Liver (tissue), 9 donors: ENCODE measurements around the gene DPYSL4. TPM values are rescaled to one million over a fixed set of nuclear protein-coding genes. Genes with fewer than 3 reads are reported as not detected.

Experiments used
- DNase-seq: peaks from one replicate; pipeline ENCODE4 v3.0.0-alpha.2; 2017; ENCODE audit warnings: low spot score
- H3K27ac ChIP-seq, 2 donors: one replicate each; pipeline ENCODE4 v1.7.0; 2013; ENCODE audit warnings: inconsistent platforms in 2 of 2, low read length in 2 of 2, control low read depth in 1 of 2, low read depth in 1 of 2, mild to moderate bottlenecking in 1 of 2
- H3K27me3 ChIP-seq, 4 donors: one replicate each; pipeline versions ENCODE4 v1.6.1 to v1.7.0; 2013; ENCODE audit warnings: low read length in 3 of 4, inconsistent platforms in 1 of 4, mild to moderate bottlenecking in 1 of 4, moderate library complexity in 1 of 4; ENCODE audit not compliant: control insufficient read depth in 4 of 4, insufficient read depth in 4 of 4
- H3K36me3 ChIP-seq, 4 donors: one replicate each; pipeline versions ENCODE4 v1.6.1 to v1.7.0; 2013; ENCODE audit warnings: low read length in 3 of 4, mild to moderate bottlenecking in 3 of 4, low read depth in 1 of 4, moderate library complexity in 1 of 4; ENCODE audit not compliant: control insufficient read depth in 4 of 4, insufficient read depth in 3 of 4
- H3K4me1 ChIP-seq, 4 donors: one replicate each; pipeline versions ENCODE4 v1.6.1 to v1.7.0; 2013; ENCODE audit warnings: low read length in 3 of 4, mild to moderate bottlenecking in 3 of 4, moderate library complexity in 1 of 4; ENCODE audit not compliant: control insufficient read depth in 4 of 4, insufficient read depth in 4 of 4
- H3K4me3 ChIP-seq, 3 donors: one replicate each; pipeline versions ENCODE4 v1.6.1 to v1.7.0; 2013; ENCODE audit warnings: low read length in 3 of 3, control low read depth in 1 of 3, low read depth in 1 of 3, mild to moderate bottlenecking in 1 of 3
- H3K9ac ChIP-seq, 2 donors: one replicate each; pipeline ENCODE4 v1.7.0; 2013; ENCODE audit warnings: low read length in 2 of 2, mild to moderate bottlenecking in 2 of 2, moderate library complexity in 2 of 2, control low read depth in 1 of 2, low read depth in 1 of 2
- H3K9me3 ChIP-seq, 4 donors: one replicate each; pipeline versions ENCODE4 v1.6.1 to v1.7.0; 2013; ENCODE audit warnings: low read length in 3 of 4; ENCODE audit not compliant: control insufficient read depth in 4 of 4
- EGR1 ChIP-seq, 2 donors: IDR thresholded peaks; 2 replicates each; pipeline ENCODE4 v1.6.1; 2016 to 2018; ENCODE audit warnings: antibody characterized with exemption in 2 of 2, low read depth in 2 of 2
- HNF4G ChIP-seq: IDR thresholded peaks from 2 replicates; pipeline ENCODE4 v1.6.1; 2016; ENCODE audit warnings: antibody characterized with exemption
- JUND ChIP-seq, 2 donors: IDR thresholded peaks; 2 replicates each; pipeline ENCODE4 v1.6.1; 2016; ENCODE audit warnings: antibody characterized with exemption in 2 of 2
- MAX ChIP-seq: IDR thresholded peaks from 2 replicates; pipeline ENCODE4 v1.6.1; 2016; ENCODE audit warnings: antibody characterized with exemption
- RAD21 ChIP-seq, 2 donors: IDR thresholded peaks; 2 replicates each; pipeline ENCODE4 v1.6.1; 2016; ENCODE audit warnings: antibody characterized with exemption in 2 of 2, mild to moderate bottlenecking in 2 of 2
- REST ChIP-seq: IDR thresholded peaks from 2 replicates; pipeline ENCODE4 v1.6.1; 2016; ENCODE audit warnings: antibody characterized with exemption, mild to moderate bottlenecking
- SP1 ChIP-seq: IDR thresholded peaks from 2 replicates; pipeline ENCODE4 v1.6.1; 2018; ENCODE audit warnings: antibody characterized with exemption, mild to moderate bottlenecking
- TAF1 ChIP-seq: conservative IDR thresholded peaks from 2 replicates; pipeline ENCODE4 v1.6.1; 2016; ENCODE audit warnings: antibody characterized with exemption, mild to moderate bottlenecking
- YY1 ChIP-seq: IDR thresholded peaks from 2 replicates; pipeline ENCODE4 v1.6.1; 2016; ENCODE audit warnings: antibody characterized with exemption, mild to moderate bottlenecking
- ZBTB33 ChIP-seq: IDR thresholded peaks from 2 replicates; pipeline ENCODE4 v1.6.1; 2016; ENCODE audit warnings: antibody characterized with exemption
- WGBS: extraction: QIAGEN DNeasy Blood & Tissue Kit; methylation state at CpG from one replicate; pipeline ENCODE4 v1.1.7; 2013; 5-methylcytosine and 5-hydroxymethylcytosine counted together
- polyA plus RNA-seq, 2 donors: library from polyadenylated mRNA; stranded (reverse) in 1 of 2; unstranded in 1 of 2; fragments of 200-250 nt in 1 of 2; fragments of >200 nt in 1 of 2; fragmentation: Nextera tagmentation in 1 of 2; extraction: Ambion mirVana in 1 of 2; gene quantifications; one replicate each; pipeline versions ENCODE4 v1.2.1 to v1.2.3, GENCODE V29; 2013 to 2015
- total RNA-seq, 2 donors: library from RNA; depleted of rRNA; stranded (reverse); fragments of >200 nt; gene quantifications; one replicate each; pipeline ENCODE4 v1.2.3, GENCODE V29; 2014
- donor health status: healthy.
- donor health status: healthy.
- donor health status: healthy.
- donor health status: healthy.
- donor health status: healthy.

DPYSL4 gene
- total and polyA plus RNA-seq, 4 donors = 0.19 to 2.2 (median 0.26) TPM

- TF ChIP-seq RAD21 (IDR thresholded peaks at IDR 0.05) = no peak
- TF ChIP-seq SP1 = no peak
- no peak for TF ChIP-seq HNF4G
Measured at GRCh38 chr10:132226586-132227405, 40.0 kb downstream of the DPYSL4 start (continued).

GRCh38 chr10:132227851-132228390 is 41.2 kb downstream of the DPYSL4 start:
- Histone ChIP-seq H3K4me3 (no peak overlapping the region), H3K4me1 (peaks cover 0 to 2% (median 0%) of the 10 kb centered on the region in 4 donors), H3K36me3 (no peaks in the 10 kb centered on the region), H3K9ac (no peak overlapping the region), H3K27ac (no peak overlapping the region), H3K27me3 (no peaks in the 10 kb centered on the region), H3K9me3 (no peaks in the 10 kb centered on the region)
- 86% methylated on average over 29 of the region's 29 CpGs for WGBS
- DNase-seq = no peak
- TF ChIP-seq HNF4G = no peak

- no peaks in the 10 kb centered on the region for H3K36me3 ChIP-seq
Measured at GRCh38 chr10:132228616-132229015, 41.9 kb downstream of the DPYSL4 start.

GRCh38 chr10:132229096-132229495 is 42.3 kb downstream of the DPYSL4 start:
- peaks cover 0 to 2% (median 0%) of the 10 kb centered on the region in 4 donors for H3K4me1 ChIP-seq
- WGBS = 84% methylated on average over 6 of the region's 6 CpGs
- H3K27me3 ChIP-seq = no peaks in the 10 kb centered on the region
- no peak for TF ChIP-seq ZBTB33
- no peak for TF ChIP-seq MAX
- TF ChIP-seq YY1 = no peak
- no peak for TF ChIP-seq JUND (IDR thresholded peaks at IDR 0.05)
- no peak for TF ChIP-seq EGR1 (IDR thresholded peaks at IDR 0.05; ENCODE audit: low read depth in 2 of 2)
- TF ChIP-seq SP1 = no peak
- no peak for TF ChIP-seq TAF1
- DNase-seq = no peak
- H3K27ac ChIP-seq = no peak overlapping the region
- H3K9me3 ChIP-seq = no peaks in the 10 kb centered on the region
- no peak overlapping the region for H3K4me3 ChIP-seq
- H3K9ac ChIP-seq = no peak overlapping the region
- no peaks in the 10 kb centered on the region for H3K36me3 ChIP-seq

More at GRCh38 chr10:132228616-132229015, 41.9 kb downstream of the DPYSL4 start:
- no peak overlapping the region for H3K4me3 ChIP-seq
- H3K27me3 ChIP-seq = no peaks in the 10 kb centered on the region
- H3K4me1 ChIP-seq = peaks cover 0 to 2% (median 0%) of the 10 kb centered on the region in 4 donors
- no peak overlapping the region for H3K27ac ChIP-seq
- 91% methylated on average over 14 of the region's 14 CpGs for whole genome bisulfite sequencing
- H3K9ac ChIP-seq = no peak overlapping the region
- no peaks in the 10 kb centered on the region for H3K9me3 ChIP-seq
- no peak for TF ChIP-seq REST
- no peak for DNase-seq
